HEK293 (cell line): ENCODE data around the gene OCA2.

Experiments
- CTCF ChIA-PET: fragments of 350-600 bp; formaldehyde crosslinking; extraction: SDS; loops from one replicate; lab custom pipeline; 2021; ENCODE audit warnings: antibody characterized with exemption; lab: Yijun Ruan, JAX
- POLR2A ChIA-PET: fragments of 300-600 bp; formaldehyde crosslinking; extraction: SDS; loops from one replicate; lab custom pipeline; 2020; ENCODE audit warnings: antibody characterized with exemption, inconsistent platforms; lab: Yijun Ruan, JAX
- H3K27ac ChIP-seq: fragments of 200-500 bp; sonication (Bioruptor generic); 2 replicates; pipeline ENCODE4 v1.5.1; 2014; ENCODE audit warnings: low read depth, low read length, control low read depth, inconsistent platforms; ENCODE audit errors: extremely low read depth
- H3K36me3 ChIP-seq, 2 experiments: fragments of 200-500 bp in 1 of 2; sonication (Bioruptor generic) in 1 of 2; 1 replicate in 1 of 2; 2 replicates in 1 of 2; pipeline ENCODE4 v1.5.1; 2014 to 2017; ENCODE audit warnings: inconsistent platforms in 2 of 2, low read length in 2 of 2; ENCODE audit not compliant: control insufficient read depth in 2 of 2, insufficient read depth in 1 of 2
- H3K4me1 ChIP-seq: fragments of 200-500 bp; sonication (Bioruptor generic); 2 replicates; pipeline ENCODE4 v1.5.1; 2014; ENCODE audit warnings: mild to moderate bottlenecking, low read length, inconsistent platforms; ENCODE audit not compliant: control insufficient read depth, insufficient read depth
- H3K4me3 ChIP-seq: 2 replicates; pipeline ENCODE4 v1.5.1; 2011; ENCODE audit warnings: low read depth, mild to moderate bottlenecking, control low read depth, low read length, moderate library complexity
- H3K9me3 ChIP-seq: fragments of 200-500 bp; sonication (Bioruptor generic); 2 replicates; pipeline ENCODE4 v1.5.1; 2014; ENCODE audit warnings: low read depth, low read length, inconsistent platforms; ENCODE audit not compliant: control insufficient read depth, insufficient read depth
- CTCF ChIP-seq: fragments of 450-650 bp; formaldehyde crosslinking; IDR thresholded peaks from 2 replicates; pipeline ENCODE4 v1.5.1; 2016; ENCODE audit warnings: missing biosample characterization, missing genetic modification characterization
- HOXC10 ChIP-seq: sonication (generic); formaldehyde crosslinking; IDR thresholded peaks from 2 replicates; pipeline ENCODE4 v1.8.1; 2023; ENCODE audit warnings: mild to moderate bottlenecking, missing genetic modification reagents
- KLF1 ChIP-seq: fragments of 450-650 bp; formaldehyde crosslinking; IDR thresholded peaks from 2 replicates; pipeline ENCODE4 v1.5.1; 2016; ENCODE audit warnings: missing biosample characterization, missing genetic modification characterization
- SALL2 ChIP-seq: fragments of 450-650 bp; formaldehyde crosslinking; IDR thresholded peaks from 2 replicates; pipeline ENCODE4 v1.5.0; 2017; ENCODE audit warnings: missing biosample characterization, mild to moderate bottlenecking, missing genetic modification characterization, borderline replicate concordance
- YY1 ChIP-seq: fragments of 450-650 bp; formaldehyde crosslinking; IDR thresholded peaks from 2 replicates; pipeline ENCODE4 v1.5.1; 2018; ENCODE audit warnings: missing biosample characterization, missing genetic modification characterization
- ZBTB21 ChIP-seq: fragments of 450-650 bp; formaldehyde crosslinking; IDR thresholded peaks from 2 replicates; pipeline ENCODE4 v1.5.1; 2017; ENCODE audit warnings: missing biosample characterization, missing genetic modification characterization
- ZEB2 ChIP-seq: fragments of 450-650 bp; formaldehyde crosslinking; IDR thresholded peaks from 2 replicates; pipeline ENCODE4 v1.5.1; 2016; ENCODE audit warnings: missing biosample characterization, missing genetic modification characterization
- ZIC2 ChIP-seq: fragments of 450-650 bp; formaldehyde crosslinking; IDR thresholded peaks from 2 replicates; pipeline ENCODE4 v1.5.1; 2016; ENCODE audit warnings: missing biosample characterization, missing genetic modification characterization
- ZNF121 ChIP-seq: fragments of 450-650 bp; formaldehyde crosslinking; IDR thresholded peaks from 2 replicates; pipeline ENCODE4 v1.5.1; 2016; ENCODE audit warnings: missing biosample characterization, missing genetic modification characterization
- ZNF202 ChIP-seq: fragments of 450-650 bp; formaldehyde crosslinking; IDR thresholded peaks from 2 replicates; pipeline ENCODE4 v1.5.1; 2016; ENCODE audit warnings: missing biosample characterization, missing genetic modification characterization, borderline replicate concordance
- ZNF24 ChIP-seq: fragments of 450-650 bp; formaldehyde crosslinking; IDR thresholded peaks from 2 replicates; pipeline ENCODE4 v1.5.1; 2016; ENCODE audit warnings: missing biosample characterization, missing genetic modification characterization
- ZNF266 ChIP-seq: fragments of 450-650 bp; formaldehyde crosslinking; IDR thresholded peaks from 2 replicates; pipeline ENCODE4 v1.5.1; 2016; ENCODE audit warnings: missing biosample characterization, missing genetic modification characterization, low read depth
- ZNF48 ChIP-seq: fragments of 450-650 bp; formaldehyde crosslinking; IDR thresholded peaks from 2 replicates; pipeline ENCODE4 v1.5.1; 2016; ENCODE audit warnings: missing biosample characterization, missing genetic modification characterization
- ZNF600 ChIP-seq: fragments of 450-650 bp; formaldehyde crosslinking; IDR thresholded peaks from 2 replicates; pipeline ENCODE4 v1.5.1; 2016; ENCODE audit warnings: missing biosample characterization, missing genetic modification characterization
- ZNF610 ChIP-seq: fragments of 450-650 bp; formaldehyde crosslinking; IDR thresholded peaks from 2 replicates; pipeline ENCODE4 v1.5.1; 2016; ENCODE audit warnings: missing biosample characterization, missing genetic modification characterization, borderline replicate concordance
- ZNF660 ChIP-seq: fragments of 450-650 bp; IDR thresholded peaks from 2 replicates; pipeline ENCODE4 v1.5.1; 2018; ENCODE audit warnings: missing biosample characterization, mild to moderate bottlenecking, missing genetic modification characterization
- ZNF707 ChIP-seq: fragments of 450-650 bp; formaldehyde crosslinking; IDR thresholded peaks from 2 replicates; pipeline ENCODE4 v1.5.1; 2016; ENCODE audit warnings: missing biosample characterization, missing genetic modification characterization
- TF ChIP-seq, protein P1 (sequence below): fragments of 450-650 bp; formaldehyde crosslinking; IDR thresholded peaks from 2 replicates; pipeline ENCODE4 v1.5.1; 2016; ENCODE audit warnings: missing biosample characterization, missing genetic modification characterization
- TF ChIP-seq, protein P2 (sequence below): fragments of 450-650 bp; formaldehyde crosslinking; IDR thresholded peaks from 2 replicates; pipeline ENCODE4 v1.5.1; 2016; ENCODE audit warnings: missing biosample characterization, missing genetic modification characterization

The OCA2 gene

DNA sequence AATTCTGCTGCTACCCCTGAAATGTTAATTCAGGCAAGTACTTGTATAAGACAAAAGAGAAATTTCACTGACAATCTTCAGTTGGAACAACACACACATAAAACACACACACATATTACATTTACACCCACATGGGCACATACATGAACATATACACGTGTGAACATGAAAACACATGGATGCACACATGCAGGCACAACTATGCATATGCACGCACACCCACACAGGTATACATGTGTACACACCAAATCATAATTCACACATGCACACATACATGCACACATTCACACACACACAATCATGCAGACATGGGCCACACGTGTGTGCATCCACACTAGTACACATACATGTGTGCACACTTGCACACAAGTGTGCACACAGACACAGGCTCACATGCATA is 277.8 kb downstream of the OCA2 start:
- Histone ChIP-seq H3K9me3 (no peaks in the 10 kb centered on the region), H3K36me3 (no peaks in the 10 kb centered on the region), H3K4me1 (no peaks in the 10 kb centered on the region)
- CTCF ChIA-PET: no interaction called here
- TF ChIP-seq ZNF266 (tag by site-specific recombination): no peak
- TF ChIP-seq, all 188 proteins: peak for 0
- POLR2A ChIA-PET: no interaction called here
- Histone ChIP-seq H3K27ac (no peak overlapping the region), H3K4me3 (no peak overlapping the region)

- CTCF ChIA-PET: interaction anchor here (0.7 kb wide), 1 partner anchor 982 kb away, joined by 3 read pairs; no protein-coding TSS in a partner anchor
- POLR2A ChIA-PET: no interaction called here
- Histone ChIP-seq H3K4me3 (no peak overlapping the region), H3K4me1 (no peaks in the 10 kb centered on the region), H3K36me3 (no peaks in the 10 kb centered on the region), H3K27ac (no peak overlapping the region), H3K9me3 (no peaks in the 10 kb centered on the region)
- TF ChIP-seq, protein P1, sequence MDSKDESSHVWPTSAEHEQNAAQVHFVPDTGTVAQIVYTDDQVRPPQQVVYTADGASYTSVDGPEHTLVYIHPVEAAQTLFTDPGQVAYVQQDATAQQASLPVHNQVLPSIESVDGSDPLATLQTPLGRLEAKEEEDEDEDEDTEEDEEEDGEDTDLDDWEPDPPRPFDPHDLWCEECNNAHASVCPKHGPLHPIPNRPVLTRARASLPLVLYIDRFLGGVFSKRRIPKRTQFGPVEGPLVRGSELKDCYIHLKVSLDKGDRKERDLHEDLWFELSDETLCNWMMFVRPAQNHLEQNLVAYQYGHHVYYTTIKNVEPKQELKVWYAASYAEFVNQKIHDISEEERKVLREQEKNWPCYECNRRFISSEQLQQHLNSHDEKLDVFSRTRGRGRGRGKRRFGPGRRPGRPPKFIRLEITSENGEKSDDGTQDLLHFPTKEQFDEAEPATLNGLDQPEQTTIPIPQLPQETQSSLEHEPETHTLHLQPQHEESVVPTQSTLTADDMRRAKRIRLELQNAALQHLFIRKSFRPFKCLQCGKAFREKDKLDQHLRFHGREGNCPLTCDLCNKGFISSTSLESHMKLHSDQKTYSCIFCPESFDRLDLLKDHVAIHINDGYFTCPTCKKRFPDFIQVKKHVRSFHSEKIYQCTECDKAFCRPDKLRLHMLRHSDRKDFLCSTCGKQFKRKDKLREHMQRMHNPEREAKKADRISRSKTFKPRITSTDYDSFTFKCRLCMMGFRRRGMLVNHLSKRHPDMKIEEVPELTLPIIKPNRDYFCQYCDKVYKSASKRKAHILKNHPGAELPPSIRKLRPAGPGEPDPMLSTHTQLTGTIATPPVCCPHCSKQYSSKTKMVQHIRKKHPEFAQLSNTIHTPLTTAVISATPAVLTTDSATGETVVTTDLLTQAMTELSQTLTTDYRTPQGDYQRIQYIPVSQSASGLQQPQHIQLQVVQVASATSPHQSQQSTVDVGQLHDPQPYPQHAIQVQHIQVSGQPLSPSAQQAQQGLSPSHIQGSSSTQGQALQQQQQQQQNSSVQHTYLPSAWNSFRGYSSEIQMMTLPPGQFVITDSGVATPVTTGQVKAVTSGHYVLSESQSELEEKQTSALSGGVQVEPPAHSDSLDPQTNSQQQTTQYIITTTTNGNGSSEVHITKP (tag by site-specific recombination): no peak
- no peak for TF ChIP-seq YY1 (tag by site-specific recombination)
Observed at GRCh38 chr15:27820722-27821121, 278.4 kb downstream of the OCA2 start.

- H3K27ac ChIP-seq: no peak overlapping the region
- no peaks in the 10 kb centered on the region for H3K36me3 ChIP-seq
- H3K4me3 ChIP-seq: no peak overlapping the region
- H3K9me3 ChIP-seq: no peaks in the 10 kb centered on the region
- H3K4me1 ChIP-seq: no peaks in the 10 kb centered on the region
- CTCF ChIA-PET: interaction anchor here (0.6 to 0.7 kb wide), 2 partner anchors 924 to 982 kb away, joined by 3 read pairs; no protein-coding TSS in a partner anchor
- POLR2A ChIA-PET: no interaction called here
- TF ChIP-seq ZNF121 (tag by site-specific recombination): no peak
- TF ChIP-seq ZNF600 (tag by site-specific recombination): no peak
- TF ChIP-seq ZIC2 (tag by site-specific recombination): 0 out of 2 replicates have a peak, but pooled peaks have one; percentile 19
- TF ChIP-seq ZNF48: no peak
- TF ChIP-seq ZNF610 (tag by site-specific recombination): no peak
- TF ChIP-seq, protein P2, sequence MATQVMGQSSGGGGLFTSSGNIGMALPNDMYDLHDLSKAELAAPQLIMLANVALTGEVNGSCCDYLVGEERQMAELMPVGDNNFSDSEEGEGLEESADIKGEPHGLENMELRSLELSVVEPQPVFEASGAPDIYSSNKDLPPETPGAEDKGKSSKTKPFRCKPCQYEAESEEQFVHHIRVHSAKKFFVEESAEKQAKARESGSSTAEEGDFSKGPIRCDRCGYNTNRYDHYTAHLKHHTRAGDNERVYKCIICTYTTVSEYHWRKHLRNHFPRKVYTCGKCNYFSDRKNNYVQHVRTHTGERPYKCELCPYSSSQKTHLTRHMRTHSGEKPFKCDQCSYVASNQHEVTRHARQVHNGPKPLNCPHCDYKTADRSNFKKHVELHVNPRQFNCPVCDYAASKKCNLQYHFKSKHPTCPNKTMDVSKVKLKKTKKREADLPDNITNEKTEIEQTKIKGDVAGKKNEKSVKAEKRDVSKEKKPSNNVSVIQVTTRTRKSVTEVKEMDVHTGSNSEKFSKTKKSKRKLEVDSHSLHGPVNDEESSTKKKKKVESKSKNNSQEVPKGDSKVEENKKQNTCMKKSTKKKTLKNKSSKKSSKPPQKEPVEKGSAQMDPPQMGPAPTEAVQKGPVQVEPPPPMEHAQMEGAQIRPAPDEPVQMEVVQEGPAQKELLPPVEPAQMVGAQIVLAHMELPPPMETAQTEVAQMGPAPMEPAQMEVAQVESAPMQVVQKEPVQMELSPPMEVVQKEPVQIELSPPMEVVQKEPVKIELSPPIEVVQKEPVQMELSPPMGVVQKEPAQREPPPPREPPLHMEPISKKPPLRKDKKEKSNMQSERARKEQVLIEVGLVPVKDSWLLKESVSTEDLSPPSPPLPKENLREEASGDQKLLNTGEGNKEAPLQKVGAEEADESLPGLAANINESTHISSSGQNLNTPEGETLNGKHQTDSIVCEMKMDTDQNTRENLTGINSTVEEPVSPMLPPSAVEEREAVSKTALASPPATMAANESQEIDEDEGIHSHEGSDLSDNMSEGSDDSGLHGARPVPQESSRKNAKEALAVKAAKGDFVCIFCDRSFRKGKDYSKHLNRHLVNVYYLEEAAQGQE (tag by site-specific recombination): no peak
Observed at GRCh38 chr15:27820232-27820631, 278.9 kb downstream of the OCA2 start.

DNA sequence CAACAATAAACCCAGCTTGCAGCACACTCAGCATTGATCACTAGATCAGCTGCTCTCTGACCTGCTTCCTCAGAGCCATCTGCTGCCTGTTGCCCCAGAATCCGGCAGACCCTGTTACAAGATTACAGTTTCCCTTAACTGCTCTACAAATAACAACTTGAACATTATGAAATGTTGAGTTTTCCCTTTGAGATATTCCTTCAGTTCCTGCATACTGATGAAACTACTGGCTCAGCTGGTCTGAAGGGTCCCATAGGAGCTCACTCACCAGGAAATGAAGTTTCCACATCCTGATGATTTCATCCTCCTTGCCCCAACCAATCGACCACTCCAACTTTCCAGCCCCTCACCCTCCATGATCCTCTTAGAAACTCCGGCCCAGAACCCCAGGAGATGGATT is 281.9 kb downstream of the OCA2 start:
- TF ChIP-seq ZNF48: no peak
- TF ChIP-seq ZBTB21 (tag by site-specific recombination): no peak
- TF ChIP-seq ZNF707 (tag by site-specific recombination): no peak
- no peak for TF ChIP-seq KLF1 (tag by site-specific recombination)
- TF ChIP-seq CTCF (tag by site-specific recombination): no peak
- no peak for TF ChIP-seq ZIC2 (tag by site-specific recombination)
- no peak for TF ChIP-seq ZNF24 (tag by site-specific recombination)
- TF ChIP-seq ZEB2 (tag by site-specific recombination): no peak
- TF ChIP-seq ZNF202: no peak
- TF ChIP-seq SALL2 (tag by site-specific recombination): no peak
- no peak for TF ChIP-seq ZNF600 (tag by site-specific recombination)
- no peak for TF ChIP-seq HOXC10
- no peak for TF ChIP-seq ZNF121 (tag by site-specific recombination)
- TF ChIP-seq ZNF660 (tag by site-specific recombination): no peak
- TF ChIP-seq, all 188 proteins: peak for 0
- POLR2A ChIA-PET: no interaction called here
- H3K27ac ChIP-seq: no peak overlapping the region

More for the DNA sequence above, 281.9 kb downstream of the OCA2 start:
- H3K36me3 ChIP-seq: no peaks in the 10 kb centered on the region
- no peak overlapping the region for H3K4me3 ChIP-seq
- CTCF ChIA-PET: no interaction called here
- no peaks in the 10 kb centered on the region for H3K9me3 ChIP-seq
- H3K4me1 ChIP-seq: no peaks in the 10 kb centered on the region
